ENCODE data around the gene WDR82. TPM values are rescaled to one million over a fixed set of nuclear protein-coding genes. Genes with fewer than 3 reads are reported as not detected.

WDR82 gene
- total RNA-seq, 4 donors from 2014 or later, result 42.9 to 56.9 (median 51.4) TPM

DNA sequence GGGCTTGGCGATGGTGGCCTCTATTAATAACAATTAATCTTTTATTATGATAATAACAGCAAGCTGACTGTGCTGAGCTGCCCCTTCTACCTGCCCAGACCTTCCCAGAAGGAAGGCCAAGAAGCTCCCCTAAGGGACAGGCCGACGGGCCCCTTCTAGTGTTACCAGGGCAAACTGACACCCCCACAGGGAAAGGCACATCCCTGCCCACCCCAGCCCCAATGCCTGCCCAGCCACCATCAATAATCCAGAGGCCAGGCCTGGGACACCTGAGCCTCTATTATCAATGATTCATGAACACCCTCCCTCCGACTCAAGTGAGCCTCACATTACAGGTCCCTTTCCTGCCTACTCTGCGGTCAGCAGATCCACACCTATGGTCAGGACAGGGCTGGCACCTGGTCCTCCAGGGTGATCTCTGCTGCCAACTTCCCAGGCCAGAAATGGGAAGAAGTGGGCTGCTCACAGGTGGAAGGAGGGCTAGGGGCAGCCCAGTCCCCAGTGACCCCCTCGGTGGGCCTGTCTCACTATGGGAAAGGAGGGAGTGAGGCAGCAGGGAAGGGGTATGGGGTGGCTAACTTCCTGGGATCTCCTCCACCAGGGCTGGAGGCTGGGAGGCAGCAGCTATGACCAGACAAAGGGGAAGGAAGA, 41.3 kb downstream of the WDR82 start:
- peak; percentile 1 for ATAC-seq (ENCODE audit: low FRiP score)
- no peak for DNase-seq (ENCODE audit: low spot score)
- TF ChIP-seq, protein P1, sequence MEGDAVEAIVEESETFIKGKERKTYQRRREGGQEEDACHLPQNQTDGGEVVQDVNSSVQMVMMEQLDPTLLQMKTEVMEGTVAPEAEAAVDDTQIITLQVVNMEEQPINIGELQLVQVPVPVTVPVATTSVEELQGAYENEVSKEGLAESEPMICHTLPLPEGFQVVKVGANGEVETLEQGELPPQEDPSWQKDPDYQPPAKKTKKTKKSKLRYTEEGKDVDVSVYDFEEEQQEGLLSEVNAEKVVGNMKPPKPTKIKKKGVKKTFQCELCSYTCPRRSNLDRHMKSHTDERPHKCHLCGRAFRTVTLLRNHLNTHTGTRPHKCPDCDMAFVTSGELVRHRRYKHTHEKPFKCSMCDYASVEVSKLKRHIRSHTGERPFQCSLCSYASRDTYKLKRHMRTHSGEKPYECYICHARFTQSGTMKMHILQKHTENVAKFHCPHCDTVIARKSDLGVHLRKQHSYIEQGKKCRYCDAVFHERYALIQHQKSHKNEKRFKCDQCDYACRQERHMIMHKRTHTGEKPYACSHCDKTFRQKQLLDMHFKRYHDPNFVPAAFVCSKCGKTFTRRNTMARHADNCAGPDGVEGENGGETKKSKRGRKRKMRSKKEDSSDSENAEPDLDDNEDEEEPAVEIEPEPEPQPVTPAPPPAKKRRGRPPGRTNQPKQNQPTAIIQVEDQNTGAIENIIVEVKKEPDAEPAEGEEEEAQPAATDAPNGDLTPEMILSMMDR (IDR thresholded peaks at IDR 0.05), result no peak

DNA sequence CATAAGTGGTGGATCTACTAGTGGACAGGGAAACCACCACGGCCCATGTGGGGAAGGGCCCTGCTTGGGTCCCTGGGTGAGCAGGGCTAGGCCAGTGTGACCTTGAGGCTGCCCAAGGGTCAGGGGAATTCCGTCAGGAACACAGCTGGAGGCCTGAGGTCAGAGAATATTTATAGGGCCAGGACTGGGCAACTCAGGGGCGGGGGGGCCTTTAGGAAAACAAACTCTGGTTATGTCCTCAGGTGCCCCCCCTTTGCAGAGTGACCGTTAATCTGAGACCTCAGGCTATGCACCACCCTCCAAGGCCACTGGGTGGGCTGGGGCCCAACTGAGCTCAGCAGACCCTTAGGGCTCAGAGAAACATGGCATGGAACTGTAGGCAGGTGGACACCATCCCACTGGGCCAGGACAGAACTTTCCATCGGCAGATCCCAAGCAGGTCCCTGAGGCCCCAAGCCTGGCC, 42.0 kb downstream of the WDR82 start:
- ATAC-seq (ENCODE audit: low FRiP score), result no peak
- TF ChIP-seq, protein P1 (IDR thresholded peaks at IDR 0.05), result no peak
- no peak for DNase-seq (ENCODE audit: low spot score)

DNA sequence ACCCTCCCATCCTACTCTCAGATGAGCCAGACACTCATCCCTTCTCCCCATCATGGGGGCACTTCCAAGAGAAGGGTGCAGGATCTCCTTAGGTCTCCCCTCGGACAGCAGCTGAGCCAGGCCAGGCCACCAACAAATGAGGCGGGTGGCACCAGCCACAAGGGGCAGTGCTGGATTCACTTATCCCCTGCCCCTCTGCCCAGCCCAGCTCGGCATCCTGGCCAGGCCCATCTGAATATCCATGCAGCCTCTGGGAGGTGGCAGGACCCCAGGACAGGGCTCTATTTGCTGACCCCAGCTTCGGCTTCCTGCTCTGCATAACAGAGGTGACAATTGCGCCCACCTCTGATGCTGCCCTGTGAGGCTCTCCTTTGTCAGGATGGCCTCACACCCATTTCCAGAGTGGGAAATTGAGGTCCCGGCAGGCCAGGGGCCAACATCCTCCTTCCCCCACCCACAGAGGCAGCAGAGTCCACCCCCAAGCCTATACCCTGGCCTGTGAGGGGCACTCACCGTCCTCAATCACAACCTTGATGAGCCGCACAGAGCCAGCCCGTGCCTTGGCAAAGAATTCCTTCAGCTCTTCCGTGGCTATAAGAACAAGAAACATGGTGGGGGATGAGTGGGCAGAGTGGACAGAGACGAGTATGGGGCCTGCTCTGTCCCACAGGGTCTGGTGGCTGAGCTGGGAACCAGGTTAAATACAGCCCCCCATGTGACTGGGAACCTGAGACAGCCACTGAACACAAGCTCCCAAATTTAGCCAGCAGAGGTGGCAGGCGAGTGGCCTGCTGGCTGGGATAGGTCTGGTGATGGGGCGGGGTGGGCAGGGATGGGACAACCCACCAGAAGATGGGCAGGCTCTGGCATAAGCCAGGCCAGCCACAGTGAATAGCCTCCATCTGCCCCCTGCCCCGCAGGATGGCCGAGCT, 43.7 kb downstream of the WDR82 start:
- ATAC-seq (ENCODE audit: low FRiP score), result no peak
- TF ChIP-seq, protein P1 (IDR thresholded peaks at IDR 0.05), result no peak
- DNase-seq (ENCODE audit: low spot score), result no peak

DNA sequence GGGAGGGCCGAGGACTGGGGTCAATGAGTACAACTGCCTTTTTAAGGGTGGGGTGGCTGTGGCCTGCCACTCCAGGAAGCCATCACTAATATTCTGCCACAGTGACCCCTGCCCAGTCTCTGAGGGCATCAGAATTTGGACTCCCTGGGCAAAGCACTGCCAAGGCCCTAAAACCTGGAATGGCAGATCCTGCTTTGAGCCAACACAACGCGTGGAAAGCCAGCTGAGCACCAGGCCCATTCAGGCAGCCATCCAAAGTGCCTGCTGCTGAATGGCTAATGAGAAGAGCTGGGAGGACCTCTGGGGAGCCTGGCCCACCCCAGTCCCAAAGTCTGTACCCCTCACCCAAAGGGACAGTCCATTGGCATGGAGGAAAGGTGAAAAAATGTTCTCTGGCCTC, 44.5 kb downstream of the WDR82 start:
- TF ChIP-seq, protein P1 (IDR thresholded peaks at IDR 0.05), result no peak
- DNase-seq (ENCODE audit: low spot score), result no peak

DNA sequence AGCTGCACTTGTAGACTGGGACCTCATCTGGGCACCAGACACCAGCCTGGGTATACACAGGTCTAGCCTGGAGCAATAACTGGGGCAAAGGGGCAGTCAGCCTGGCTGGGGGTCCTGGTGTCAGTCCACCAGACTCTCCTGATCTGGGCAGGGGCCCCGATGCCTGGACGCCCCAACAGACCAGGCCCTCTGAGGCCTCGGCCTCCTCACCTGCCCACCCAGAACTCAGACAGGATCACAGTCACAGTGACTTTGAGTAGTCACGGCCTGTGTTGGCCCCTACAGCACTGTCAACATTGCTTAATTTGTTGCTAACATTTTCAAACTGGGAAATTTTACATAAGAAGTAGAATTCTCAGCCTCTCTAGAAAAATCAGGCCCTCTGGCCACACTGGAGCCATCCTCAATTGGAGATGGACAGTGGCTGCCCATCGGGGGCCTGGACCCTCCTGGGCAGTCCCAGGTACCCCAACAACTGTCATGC, 45.3 kb downstream of the WDR82 start:
- TF ChIP-seq, protein P1 (IDR thresholded peaks at IDR 0.05), result no peak

More for the DNA sequence above, 44.5 kb downstream of the WDR82 start:
- ATAC-seq (ENCODE audit: low FRiP score), result no peak

DNA sequence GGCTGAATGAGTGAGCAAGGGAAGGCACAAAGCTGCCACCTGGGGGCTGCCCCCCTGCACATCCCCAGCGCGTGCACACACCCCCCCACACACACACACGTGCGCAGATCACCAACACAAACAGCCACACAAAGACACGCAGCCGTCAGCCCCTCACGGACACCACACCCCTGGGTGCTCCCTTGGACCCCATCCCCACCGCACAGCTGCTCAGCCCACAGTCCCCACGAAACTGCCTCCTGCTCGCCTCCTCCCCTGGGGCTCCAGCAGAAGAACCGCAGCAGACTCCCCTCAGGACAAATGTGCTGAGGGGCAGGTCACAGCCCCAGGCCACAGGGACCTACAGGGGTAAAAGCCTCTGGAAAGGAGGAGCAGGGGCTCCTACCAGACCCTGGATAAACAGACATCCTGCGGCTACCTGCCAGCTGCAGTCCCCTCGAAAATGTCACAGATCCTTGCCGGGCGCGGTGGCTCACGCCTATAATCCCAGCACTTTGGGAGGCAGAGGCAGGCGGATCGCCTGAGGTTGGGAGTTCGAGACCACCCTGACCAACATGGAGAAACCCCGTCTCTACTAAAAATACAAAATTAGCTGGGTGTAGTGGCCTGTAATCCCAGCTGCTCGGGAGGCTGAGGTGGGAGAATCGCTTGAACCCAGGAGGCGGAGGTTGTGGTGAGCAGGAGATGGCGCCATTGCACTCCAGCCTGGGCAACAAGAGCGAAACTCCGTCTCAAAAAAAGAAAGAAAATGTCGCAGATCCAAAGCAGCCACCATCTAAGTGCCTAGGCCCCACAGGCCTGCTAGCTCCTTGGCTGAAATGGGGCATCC, 46.0 kb downstream of the WDR82 start:
- TF ChIP-seq, protein P1 (IDR thresholded peaks at IDR 0.05), result no peak
- ATAC-seq (ENCODE audit: low FRiP score) (no peak), DNase-seq (ENCODE audit: low spot score) (no peak)

More for the DNA sequence above, 45.3 kb downstream of the WDR82 start:
- DNase-seq (ENCODE audit: low spot score), result no peak
- ATAC-seq (ENCODE audit: low FRiP score), result no peak
